ENCODE data around the gene KRTAP1-5. TPM values are rescaled to one million over a fixed set of nuclear protein-coding genes. Genes with fewer than 3 reads are reported as not detected.

KRTAP1-5 gene
- total and polyA plus RNA-seq, 8 donors: not detected

DNA sequence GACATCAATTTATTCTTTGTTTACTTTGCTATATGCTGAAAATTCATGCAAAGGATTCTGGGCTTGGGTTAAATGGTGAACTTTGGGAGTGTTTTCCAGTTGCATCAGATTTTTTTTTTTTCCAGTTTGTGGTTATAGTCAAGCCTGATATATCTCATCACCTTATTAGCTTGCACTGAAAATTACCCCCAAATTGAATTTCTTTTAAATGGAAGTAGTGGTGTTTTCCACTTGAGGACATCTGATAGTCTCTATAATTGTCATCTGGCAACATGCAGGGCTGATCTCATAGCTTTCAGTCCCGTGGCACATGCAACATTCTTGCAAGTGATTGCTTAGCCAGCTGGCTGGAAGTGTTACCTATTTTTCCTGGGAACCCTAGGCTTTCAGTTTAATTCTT is 13.4 kb downstream of the KRTAP1-5 start:
- DNase-seq: no peak
- intact Hi-C loops (cut with DNase I): no loop called here

DNA sequence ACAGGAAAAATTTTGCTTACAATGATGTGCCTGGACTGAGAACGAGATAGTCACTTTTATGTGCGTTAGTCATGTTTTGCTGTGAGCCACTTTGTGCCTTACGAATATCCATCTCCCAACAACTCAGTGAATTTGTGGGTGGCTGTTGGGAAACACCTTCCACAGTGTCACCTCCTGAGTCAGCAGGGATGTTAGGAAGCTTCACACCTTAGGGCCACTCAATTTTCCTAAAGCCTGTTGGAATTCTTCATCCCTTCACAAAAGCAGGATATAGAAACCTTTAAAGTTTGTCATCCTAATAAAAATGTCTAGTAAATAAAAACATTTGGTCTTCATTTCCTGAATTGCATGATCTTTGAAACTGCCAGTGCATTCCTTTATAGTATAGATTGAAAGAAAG is 13.8 kb downstream of the KRTAP1-5 start:
- intact Hi-C loops (cut with DNase I): no loop called here
- Histone ChIP-seq H3K36me3 (no peaks in the 10 kb centered on the region), H3K9me3 (no peaks in the 10 kb centered on the region), H3K4me3 (no peak overlapping the region), H3K27me3 (no peaks in the 10 kb centered on the region), H3K27ac (no peak overlapping the region), H3K4me1 (no peaks in the 10 kb centered on the region)
- ATAC-seq (no peak), DNase-seq (no peak)
- TF ChIP-seq, protein P1, sequence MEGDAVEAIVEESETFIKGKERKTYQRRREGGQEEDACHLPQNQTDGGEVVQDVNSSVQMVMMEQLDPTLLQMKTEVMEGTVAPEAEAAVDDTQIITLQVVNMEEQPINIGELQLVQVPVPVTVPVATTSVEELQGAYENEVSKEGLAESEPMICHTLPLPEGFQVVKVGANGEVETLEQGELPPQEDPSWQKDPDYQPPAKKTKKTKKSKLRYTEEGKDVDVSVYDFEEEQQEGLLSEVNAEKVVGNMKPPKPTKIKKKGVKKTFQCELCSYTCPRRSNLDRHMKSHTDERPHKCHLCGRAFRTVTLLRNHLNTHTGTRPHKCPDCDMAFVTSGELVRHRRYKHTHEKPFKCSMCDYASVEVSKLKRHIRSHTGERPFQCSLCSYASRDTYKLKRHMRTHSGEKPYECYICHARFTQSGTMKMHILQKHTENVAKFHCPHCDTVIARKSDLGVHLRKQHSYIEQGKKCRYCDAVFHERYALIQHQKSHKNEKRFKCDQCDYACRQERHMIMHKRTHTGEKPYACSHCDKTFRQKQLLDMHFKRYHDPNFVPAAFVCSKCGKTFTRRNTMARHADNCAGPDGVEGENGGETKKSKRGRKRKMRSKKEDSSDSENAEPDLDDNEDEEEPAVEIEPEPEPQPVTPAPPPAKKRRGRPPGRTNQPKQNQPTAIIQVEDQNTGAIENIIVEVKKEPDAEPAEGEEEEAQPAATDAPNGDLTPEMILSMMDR (IDR thresholded peaks at IDR 0.05): no peak

More for the DNA sequence above, 13.4 kb downstream of the KRTAP1-5 start:
- no peak for ATAC-seq
- Histone ChIP-seq H3K27ac (no peak overlapping the region), H3K4me3 (no peak overlapping the region), H3K27me3 (no peaks in the 10 kb centered on the region), H3K4me1 (no peaks in the 10 kb centered on the region), H3K36me3 (no peaks in the 10 kb centered on the region), H3K9me3 (no peaks in the 10 kb centered on the region)
- TF ChIP-seq, protein P1 (IDR thresholded peaks at IDR 0.05): no peak

- H3K27me3 ChIP-seq: no peaks in the 10 kb centered on the region
- intact Hi-C loops (cut with DNase I): no loop called here
- ATAC-seq (no peak), DNase-seq (no peak)
- no peaks in the 10 kb centered on the region for H3K36me3 ChIP-seq
- H3K27ac ChIP-seq: no peak overlapping the region
- no peak overlapping the region for H3K4me3 ChIP-seq
- no peaks in the 10 kb centered on the region for H3K9me3 ChIP-seq
- TF ChIP-seq, protein P1 (IDR thresholded peaks at IDR 0.05): no peak
- H3K4me1 ChIP-seq: no peaks in the 10 kb centered on the region
Measured at GRCh38 chr17:41012326-41013120, 14.5 kb downstream of the KRTAP1-5 start.

GRCh38 chr17:41010441-41010840 is 16.6 kb downstream of the KRTAP1-5 start:
- Histone ChIP-seq H3K9me3 (no peaks in the 10 kb centered on the region), H3K27me3 (no peaks in the 10 kb centered on the region), H3K36me3 (no peaks in the 10 kb centered on the region), H3K4me3 (no peak overlapping the region), H3K27ac (no peak overlapping the region), H3K4me1 (no peaks in the 10 kb centered on the region)
- intact Hi-C loops (cut with DNase I): no loop called here
- ATAC-seq: no peak
- TF ChIP-seq, protein P1 (IDR thresholded peaks at IDR 0.05): no peak
- no peak for DNase-seq

- TF ChIP-seq, protein P1 (IDR thresholded peaks at IDR 0.05): no peak
- no peaks in the 10 kb centered on the region for H3K27me3 ChIP-seq
- H3K4me1 ChIP-seq: no peaks in the 10 kb centered on the region
- no peak overlapping the region for H3K4me3 ChIP-seq
- H3K27ac ChIP-seq: no peak overlapping the region
- no peaks in the 10 kb centered on the region for H3K36me3 ChIP-seq
- DNase-seq: no peak
- no peaks in the 10 kb centered on the region for H3K9me3 ChIP-seq
- ATAC-seq: no peak
- intact Hi-C loops (cut with DNase I): no loop called here
Measured at GRCh38 chr17:41009936-41010335, 17.1 kb downstream of the KRTAP1-5 start.
